Neural progenitor cell (in vitro differentiated cells): ENCODE data around the gene SCAPER. TPM values are rescaled to one million over a fixed set of nuclear protein-coding genes. Genes with fewer than 3 reads are reported as not detected.
"Not testable (repeated sequence)": the region's sequence is repeated elsewhere in the genome, so short reads cannot be mapped to it uniquely, and the experiment has no call there.

Source experiments
- DNase-seq: peaks from one replicate; pipeline ENCODE4 v3.0.0-alpha.2; 2016; ENCODE audit warnings: low spot score
- H2AFZ ChIP-seq: fragments of 200-600 bp; sonication (generic); replicated peaks from 2 replicates; pipeline ENCODE4 v1.6.1; 2016; ENCODE audit warnings: antibody characterized with exemption
- H3F3A ChIP-seq: fragments of 200-600 bp; sonication (generic); 2 replicates; pipeline ENCODE4 v1.6.1; 2016; ENCODE audit warnings: antibody characterized with exemption, low read depth
- H3K27ac ChIP-seq: fragments of 200-600 bp; sonication (generic); 2 replicates; pipeline ENCODE4 v1.5.1; 2016; ENCODE audit warnings: mild to moderate bottlenecking
- H3K27me3 ChIP-seq: fragments of 200-600 bp; sonication (generic); 2 replicates; pipeline ENCODE4 v1.6.1; 2016; ENCODE audit warnings: mild to moderate bottlenecking, moderate library complexity
- H3K36me3 ChIP-seq: fragments of 200-600 bp; sonication (generic); 2 replicates; pipeline ENCODE4 v1.5.1; 2016
- H3K4me1 ChIP-seq: fragments of 200-600 bp; sonication (generic); 2 replicates; pipeline ENCODE4 v1.6.1; 2016; ENCODE audit warnings: mixed run types
- H3K4me2 ChIP-seq: fragments of 200-600 bp; sonication (generic); 2 replicates; pipeline ENCODE4 v1.6.1; 2016
- H3K4me3 ChIP-seq: fragments of 200-600 bp; sonication (generic); 2 replicates; pipeline ENCODE4 v1.5.1; 2016
- H3K79me2 ChIP-seq: fragments of 200-600 bp; sonication (generic); 2 replicates; pipeline ENCODE4 v1.6.1; 2016; ENCODE audit warnings: low read depth
- H3K9ac ChIP-seq: fragments of 200-600 bp; sonication (generic); 2 replicates; pipeline ENCODE4 v1.6.1; 2016
- H3K9me3 ChIP-seq: fragments of 200-600 bp; sonication (generic); 2 replicates; pipeline ENCODE4 v1.5.1; 2016; ENCODE audit warnings: low read depth
- H4K20me1 ChIP-seq: fragments of 200-600 bp; sonication (generic); 2 replicates; pipeline ENCODE4 v1.6.1; 2016; ENCODE audit warnings: low read depth
- H3K27ac Mint-ChIP-seq: 3 replicates; pipeline ENCODE4 v1.8.0; 2021; ENCODE audit warnings: mixed read lengths
- H3K27me3 Mint-ChIP-seq: 2 replicates; pipeline ENCODE4 v1.8.0; 2022; ENCODE audit warnings: low read depth, mild to moderate bottlenecking, inconsistent platforms, moderate library complexity, mixed read lengths; ENCODE audit not compliant: insufficient read depth
- H3K36me3 Mint-ChIP-seq: 3 replicates; pipeline ENCODE4 v1.8.0; 2021; ENCODE audit warnings: mixed read lengths
- H3K4me1 Mint-ChIP-seq: 3 replicates; pipeline ENCODE4 v1.8.0; 2021; ENCODE audit warnings: mixed read lengths
- H3K4me3 Mint-ChIP-seq: 3 replicates; pipeline ENCODE4 v1.8.0; 2021; ENCODE audit warnings: mild to moderate bottlenecking, moderate library complexity, mixed read lengths
- H3K9me3 Mint-ChIP-seq: 3 replicates; pipeline ENCODE4 v1.8.0; 2020; ENCODE audit warnings: mixed read lengths
- CTCF ChIP-seq: fragments of 200-600 bp; sonication (generic); IDR thresholded peaks from 2 replicates; pipeline ENCODE4 v1.5.1; 2017; ENCODE audit warnings: antibody characterized with exemption, mild to moderate bottlenecking
- EZH2 ChIP-seq: fragments of 200-600 bp; sonication (generic); IDR thresholded peaks from 2 replicates; pipeline ENCODE4 v1.6.1; 2017; ENCODE audit warnings: antibody characterized with exemption, mild to moderate bottlenecking, moderate library complexity
- EZH2phosphoT487 ChIP-seq: fragments of 200-600 bp; sonication (generic); IDR thresholded peaks from 2 replicates; pipeline ENCODE4 v1.6.1; 2017; ENCODE audit warnings: antibody characterized with exemption
- total RNA-seq: library from RNA; depleted of rRNA; stranded (reverse); fragments of >200 nt; gene quantifications from 2 replicates; pipeline ENCODE4 v1.2.3, GENCODE V29; 2015; ENCODE audit warnings: low replicate concordance

The SCAPER gene
- total RNA-seq, 1 donor from 2014 or later = 20.4 TPM

- no peak for DNase-seq
- H3K9ac ChIP-seq = no peak overlapping the region
- Mint-ChIP-seq H3K9me3 (no peaks in the 10 kb centered on the region), H3K27me3 (no peaks in the 10 kb centered on the region), H3K4me1 (no peaks in the 10 kb centered on the region), H3K4me3 (no peak overlapping the region), H3K27ac (no peak overlapping the region), H3K36me3 (no peaks in the 10 kb centered on the region)
- no peaks in the 10 kb centered on the region for H3K36me3 ChIP-seq
- H3K4me3 ChIP-seq = no peak overlapping the region
- no peak overlapping the region for H3K4me2 ChIP-seq
- H3K27me3 ChIP-seq = no peaks in the 10 kb centered on the region
- no peaks in the 10 kb centered on the region for H3K4me1 ChIP-seq
- H3K79me2 ChIP-seq = no peaks in the 10 kb centered on the region
- no peaks in the 10 kb centered on the region for H3K9me3 ChIP-seq
- H3F3A ChIP-seq = no peaks in the 10 kb centered on the region
- no peak overlapping the region for H3K27ac ChIP-seq
- TF ChIP-seq EZH2phosphoT487 (no peak), EZH2 (no peak), CTCF (no peak)
- no peak overlapping the region for H2AFZ ChIP-seq
- H4K20me1 ChIP-seq = no peaks in the 10 kb centered on the region
Observed at GRCh38 chr15:76440441-76440840, 464.7 kb downstream of the SCAPER start.

GRCh38 chr15:76439542-76439941 lies 465.6 kb downstream of the SCAPER start:
- Histone ChIP-seq H3K4me3 (no peak overlapping the region), H3K79me2 (no peaks in the 10 kb centered on the region), H3K9me3 (no peaks in the 10 kb centered on the region), H3K27ac (no peak overlapping the region), H4K20me1 (no peaks in the 10 kb centered on the region), H3K9ac (no peak overlapping the region), H3K4me1 (no peaks in the 10 kb centered on the region), H3F3A (no peaks in the 10 kb centered on the region), H3K4me2 (no peak overlapping the region), H2AFZ (no peak overlapping the region), H3K36me3 (no peaks in the 10 kb centered on the region), H3K27me3 (no peaks in the 10 kb centered on the region)
- no peaks in the 10 kb centered on the region for H3K9me3 Mint-ChIP-seq
- H3K4me3 Mint-ChIP-seq = no peak overlapping the region
- H3K27ac Mint-ChIP-seq = no peak overlapping the region
- H3K27me3 Mint-ChIP-seq = no peaks in the 10 kb centered on the region
- H3K36me3 Mint-ChIP-seq = no peaks in the 10 kb centered on the region
- TF ChIP-seq CTCF = no peak
- no peak for TF ChIP-seq EZH2phosphoT487
- TF ChIP-seq EZH2 = no peak
- DNase-seq = no peak
- H3K4me1 Mint-ChIP-seq = no peaks in the 10 kb centered on the region

GRCh38 chr15:76433798-76434400 lies 471.2 kb downstream of the SCAPER start:
- Histone ChIP-seq H3K9me3 (no peaks in the 10 kb centered on the region), H3K4me2 (no peak overlapping the region), H3K9ac (no peak overlapping the region), H3K4me1 (peaks cover 28% of the 10 kb centered on the region), H3K79me2 (no peaks in the 10 kb centered on the region), H3K36me3 (no peaks in the 10 kb centered on the region), H3K27me3 (no peaks in the 10 kb centered on the region), H3K4me3 (no peak overlapping the region), H3F3A (peaks cover 10% of the 10 kb centered on the region), H2AFZ (no peak overlapping the region), H3K27ac (no peak overlapping the region), H4K20me1 (peaks cover 3% of the 10 kb centered on the region)
- no peaks in the 10 kb centered on the region for H3K9me3 Mint-ChIP-seq
- H3K4me1 Mint-ChIP-seq = peaks cover 25% of the 10 kb centered on the region
- TF ChIP-seq EZH2phosphoT487 (no peak), CTCF (no peak)
- no peak for DNase-seq
- H3K27me3 Mint-ChIP-seq = peaks cover 3% of the 10 kb centered on the region
- H3K4me3 Mint-ChIP-seq = no peak overlapping the region
- no peaks in the 10 kb centered on the region for H3K36me3 Mint-ChIP-seq
- H3K27ac Mint-ChIP-seq = no peak overlapping the region

- not testable (repeated sequence) for H3K9ac ChIP-seq, H2AFZ ChIP-seq, H3K27ac Mint-ChIP-seq, H3K36me3 ChIP-seq, H3K27me3 Mint-ChIP-seq, H3K27me3 ChIP-seq, H3K9me3 ChIP-seq, DNase-seq, H4K20me1 ChIP-seq, H3K79me2 ChIP-seq, H3K4me3 ChIP-seq, H3K27ac ChIP-seq, H3K36me3 Mint-ChIP-seq, H3K4me2 ChIP-seq, H3K9me3 Mint-ChIP-seq, H3K4me3 Mint-ChIP-seq
- H3K4me1 ChIP-seq = peaks cover 28% of the 10 kb centered on the region
- H3F3A ChIP-seq = peaks cover 10% of the 10 kb centered on the region
- H3K4me1 Mint-ChIP-seq = peaks cover 25% of the 10 kb centered on the region
Observed at GRCh38 chr15:76433036-76433435, 472.1 kb downstream of the SCAPER start.
